HG02973 (cell line): Measurements from ENCODE around the gene CHI3L1.

Experiments
- ATAC-seq: cut with Tn5 transposase; IDR thresholded peaks from one replicate; pipeline ENCODE4 v1.9.1; 2021; ENCODE audit warnings: moderate library complexity; ENCODE audit not compliant: unreplicated experiment

The CHI3L1 gene

GRCh38 chr1:203169770-203170520 lies 16.6 kb downstream of the CHI3L1 start:
- no peak for ATAC-seq

DNA sequence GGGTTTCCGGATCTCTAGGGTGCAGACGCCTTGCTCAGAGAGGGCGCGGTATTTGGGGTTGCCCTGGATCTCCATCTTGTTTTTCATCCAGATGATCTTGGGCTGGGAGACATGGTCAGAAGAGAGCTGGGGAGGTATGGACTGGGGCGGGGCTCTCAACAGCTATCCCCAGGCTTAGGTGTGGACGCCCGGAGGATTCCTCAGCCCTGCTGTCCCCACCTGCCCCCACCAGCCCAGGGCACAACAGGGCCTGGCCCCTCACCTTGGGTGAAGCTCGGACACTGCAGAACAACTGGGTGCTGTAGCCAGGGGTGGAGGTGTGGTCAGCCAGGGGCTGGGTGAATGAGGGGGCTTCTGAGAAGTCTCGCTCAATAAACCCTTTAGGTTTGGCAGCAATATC lies 17.5 kb downstream of the CHI3L1 start:
- no peak for ATAC-seq

DNA sequence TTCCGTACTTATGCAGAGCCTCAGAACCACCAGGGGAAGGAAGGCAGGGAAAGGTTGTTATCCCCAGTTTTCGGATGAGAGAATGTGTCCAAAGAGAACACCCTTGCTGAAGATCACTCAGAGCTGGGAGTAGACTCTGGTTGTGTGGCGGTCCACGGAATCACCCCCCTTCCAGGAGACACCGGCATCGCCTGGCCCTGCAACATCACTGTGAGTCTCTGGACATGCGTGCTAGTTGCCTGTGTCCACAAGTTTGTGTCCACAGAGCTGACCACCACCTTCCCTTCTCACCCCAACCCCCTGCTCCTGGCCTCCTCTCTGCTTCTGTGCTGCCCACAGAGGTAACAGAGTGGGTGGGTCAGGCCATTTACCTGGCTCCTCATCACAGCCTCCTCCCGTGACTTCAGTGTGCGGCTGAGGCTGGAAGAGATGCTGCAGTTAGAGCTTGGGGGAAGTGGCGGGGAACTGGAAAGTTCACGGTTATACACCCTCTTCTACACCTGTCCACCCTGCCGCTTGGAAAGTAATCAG lies 18.2 kb downstream of the CHI3L1 start:
- ATAC-seq: no peak

- no peak for ATAC-seq
Observed at GRCh38 chr1:203167913-203168200, 18.6 kb downstream of the CHI3L1 start.

DNA sequence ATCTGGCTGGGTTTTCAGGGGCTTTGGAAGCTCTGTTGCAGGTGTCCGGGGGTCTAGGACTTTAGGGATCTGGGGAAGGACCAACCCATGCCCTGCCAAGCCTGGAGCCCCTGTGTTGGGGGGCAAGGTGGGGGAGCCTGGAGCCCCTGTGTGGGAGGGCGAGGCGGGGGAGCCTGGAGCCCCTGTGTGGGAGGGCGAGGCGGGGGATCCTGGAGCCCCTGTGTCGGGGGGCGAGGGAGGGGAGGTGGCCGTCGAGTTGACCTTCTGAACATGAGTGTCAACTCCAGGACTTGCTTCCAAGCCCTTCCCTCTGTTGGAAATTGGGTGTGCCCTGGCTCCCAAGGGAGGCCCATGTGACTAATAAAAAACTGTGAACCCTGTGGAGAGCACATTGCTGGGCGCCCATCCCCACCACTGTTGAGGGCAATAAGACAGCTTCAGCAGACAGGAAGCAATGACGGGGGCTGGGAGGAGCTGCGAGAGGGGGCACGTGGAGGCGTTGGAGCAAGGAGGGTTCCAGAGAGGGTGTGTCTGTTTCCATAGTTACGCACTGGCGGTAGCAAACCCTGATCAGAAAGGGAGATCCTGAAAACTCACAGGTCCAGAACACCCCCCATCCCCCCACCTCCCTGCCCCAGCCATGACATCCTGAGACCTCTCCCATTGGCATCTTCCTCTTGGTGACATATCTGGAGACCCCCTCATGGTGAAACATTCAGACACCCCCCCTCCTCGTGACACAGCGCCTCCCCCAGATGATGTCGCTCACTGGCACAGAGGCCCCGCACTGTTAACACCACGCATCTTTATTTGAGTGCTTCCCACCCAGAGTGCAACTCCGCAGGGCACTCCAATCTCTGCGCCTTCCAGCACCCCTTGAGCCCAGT lies 19.2 kb downstream of the CHI3L1 start:
- no peak for ATAC-seq

DNA sequence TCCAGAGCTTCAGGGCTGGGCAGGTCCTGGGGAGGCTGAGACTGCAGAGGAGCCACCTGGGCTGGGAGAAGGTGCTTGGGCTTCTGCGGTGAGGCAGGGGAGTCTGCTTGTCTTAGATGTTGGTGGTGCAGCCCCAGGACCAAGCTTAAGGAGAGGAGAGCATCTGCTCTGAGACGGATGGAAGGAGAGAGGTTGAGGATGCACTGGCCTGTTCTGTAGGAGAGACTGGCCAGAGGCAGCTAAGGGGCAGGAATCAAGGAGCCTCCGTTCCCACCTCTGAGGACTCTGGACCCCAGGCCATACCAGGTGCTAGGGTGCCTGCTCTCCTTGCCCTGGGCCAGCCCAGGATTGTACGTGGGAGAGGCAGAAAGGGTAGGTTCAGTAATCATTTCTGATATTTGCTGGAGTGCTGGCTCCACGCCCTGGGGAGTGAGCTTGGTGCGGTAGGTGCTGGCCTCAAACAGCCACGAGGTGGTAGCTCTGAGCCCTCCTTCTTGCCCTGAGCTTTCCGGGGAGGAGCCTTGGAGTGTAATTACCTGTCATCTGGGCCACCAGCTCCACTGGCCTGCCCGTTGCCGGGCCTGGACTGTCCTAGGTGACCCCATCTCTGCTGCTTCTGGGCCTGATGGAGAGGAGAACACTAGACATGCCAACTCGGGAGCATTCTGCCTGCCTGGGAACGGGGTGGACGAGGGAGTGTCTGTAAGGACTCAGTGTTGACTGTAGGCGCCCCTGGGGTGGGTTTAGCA lies 20.1 kb downstream of the CHI3L1 start:
- no peak for ATAC-seq

DNA sequence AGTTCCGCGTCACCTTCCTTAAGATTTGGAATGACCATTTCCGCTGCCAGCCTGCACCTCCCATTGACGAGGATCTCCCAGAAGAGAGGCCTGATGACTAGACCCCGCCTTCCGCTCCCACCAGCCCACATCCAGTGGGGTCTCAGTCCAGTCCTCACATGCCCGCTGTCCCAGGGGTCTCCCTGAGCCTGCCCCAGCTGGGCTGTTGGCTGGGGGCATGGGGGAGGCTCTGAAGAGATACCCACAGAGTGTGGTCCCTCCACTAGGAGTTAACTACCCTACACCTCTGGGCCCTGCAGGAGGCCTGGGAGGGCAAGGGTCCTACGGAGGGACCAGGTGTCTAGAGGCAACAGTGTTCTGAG lies 20.7 kb downstream of the CHI3L1 start:
- no peak for ATAC-seq

DNA sequence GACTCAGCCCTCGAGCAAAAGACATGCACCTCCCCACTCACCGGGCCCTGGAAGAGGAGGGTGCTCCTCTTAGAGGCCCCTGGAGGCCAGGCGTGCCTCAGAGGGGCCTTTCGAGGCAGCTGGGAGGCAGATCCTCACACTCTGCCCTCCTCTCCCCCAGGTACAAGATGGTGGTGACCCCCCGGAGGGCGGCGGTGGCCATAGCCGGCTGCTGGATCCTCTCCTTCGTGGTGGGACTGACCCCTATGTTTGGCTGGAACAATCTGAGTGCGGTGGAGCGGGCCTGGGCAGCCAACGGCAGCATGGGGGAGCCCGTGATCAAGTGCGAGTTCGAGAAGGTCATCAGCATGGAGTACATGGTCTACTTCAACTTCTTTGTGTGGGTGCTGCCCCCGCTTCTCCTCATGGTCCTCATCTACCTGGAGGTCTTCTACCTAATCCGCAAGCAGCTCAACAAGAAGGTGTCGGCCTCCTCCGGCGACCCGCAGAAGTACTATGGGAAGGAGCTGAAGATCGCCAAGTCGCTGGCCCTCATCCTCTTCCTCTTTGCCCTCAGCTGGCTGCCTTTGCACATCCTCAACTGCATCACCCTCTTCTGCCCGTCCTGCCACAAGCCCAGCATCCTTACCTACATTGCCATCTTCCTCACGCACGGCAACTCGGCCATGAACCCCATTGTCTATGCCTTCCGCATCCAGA lies 21.3 kb downstream of the CHI3L1 start:
- ATAC-seq: no peak

- no peak for ATAC-seq
Observed at GRCh38 chr1:203163891-203164635, 22.4 kb downstream of the CHI3L1 start.

DNA sequence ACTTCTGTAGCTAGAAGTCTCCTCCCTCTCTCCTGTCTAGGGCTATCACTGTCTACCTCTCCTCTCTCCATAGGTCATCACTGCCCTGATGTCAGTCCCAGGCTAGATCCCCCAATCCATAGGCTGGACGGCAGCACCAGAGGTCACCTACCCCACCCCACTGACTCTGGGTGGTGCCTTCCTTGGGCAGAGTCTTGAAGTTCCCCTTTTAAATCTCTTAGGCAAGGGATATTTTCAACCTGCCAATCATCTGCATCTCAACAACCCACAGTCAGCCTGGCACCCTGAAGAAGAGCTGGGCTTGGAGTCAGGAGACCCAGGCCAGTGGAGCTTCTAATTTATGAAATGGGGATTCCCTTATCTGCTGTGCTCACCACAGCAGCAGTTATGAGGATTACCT lies 24.1 kb downstream of the CHI3L1 start:
- no peak for ATAC-seq

DNA sequence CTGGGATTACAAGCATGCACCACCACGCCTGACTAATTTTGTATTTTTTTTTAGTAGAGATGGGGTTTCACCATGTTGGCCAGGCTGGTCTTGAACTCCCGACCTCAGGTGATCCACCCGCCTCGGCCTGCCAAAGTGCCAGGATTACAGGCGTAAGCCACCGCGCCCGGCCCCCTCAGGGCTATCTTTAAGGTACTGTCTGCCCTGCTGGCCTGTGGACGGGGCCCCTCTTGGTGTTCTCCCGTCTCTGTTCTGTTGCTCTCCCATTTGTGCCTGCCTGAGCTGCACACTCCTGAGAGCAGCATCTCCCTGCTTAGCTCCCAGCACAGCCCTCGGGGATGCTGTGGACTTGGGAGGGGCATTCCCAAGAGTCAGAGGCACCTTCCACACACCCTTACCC lies 24.8 kb downstream of the CHI3L1 start:
- ATAC-seq: no peak

DNA sequence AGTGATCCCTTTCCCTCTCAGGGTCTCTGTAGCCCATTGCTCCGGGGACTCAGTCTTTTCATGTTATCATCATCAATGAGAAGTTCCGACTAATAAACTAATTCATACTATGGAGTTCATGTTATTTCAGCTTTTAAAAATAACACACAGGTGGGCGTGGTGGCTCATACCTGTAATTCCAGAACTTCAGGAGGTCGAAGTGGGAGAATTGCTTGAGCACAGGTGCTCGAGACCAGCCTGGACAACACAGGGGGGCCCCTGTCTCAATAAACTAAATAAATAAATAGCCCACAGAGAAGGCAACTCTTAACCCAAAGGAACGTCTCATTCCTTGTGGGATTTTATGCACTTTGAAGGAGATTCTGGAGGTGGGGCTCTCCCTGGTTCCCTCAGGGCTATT lies 25.3 kb downstream of the CHI3L1 start:
- no peak for ATAC-seq

GRCh38 chr1:203159844-203160243 lies 26.7 kb downstream of the CHI3L1 start:
- no peak for ATAC-seq

- no peak for ATAC-seq
Observed at GRCh38 chr1:203158960-203159665, 27.4 kb downstream of the CHI3L1 start.

DNA sequence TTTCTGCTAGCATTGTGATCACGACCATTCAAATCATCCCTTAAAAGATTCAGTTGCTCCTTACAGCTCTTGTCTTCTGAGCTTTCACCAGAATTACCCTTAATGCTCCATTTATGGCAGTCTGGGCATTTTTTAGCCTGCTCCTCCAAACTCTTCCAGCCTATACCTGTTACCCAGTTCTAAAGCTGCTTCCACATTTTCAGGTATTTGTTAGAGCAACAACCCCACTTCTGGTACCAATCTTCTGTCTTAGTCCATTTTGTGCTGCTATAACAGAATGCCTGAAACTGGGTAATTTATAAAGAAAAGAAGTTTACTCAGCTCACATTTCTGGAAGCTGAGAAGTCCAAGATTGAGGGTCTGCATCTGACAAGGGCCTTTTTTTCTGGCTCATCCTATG lies 28.1 kb downstream of the CHI3L1 start:
- ATAC-seq: no peak

GRCh38 chr1:203156280-203156679 lies 30.2 kb downstream of the CHI3L1 start:
- ATAC-seq: no peak

GRCh38 chr1:203153989-203154821 lies 32.3 kb downstream of the CHI3L1 start:
- ATAC-seq: no peak

- no peak for ATAC-seq
Observed at GRCh38 chr1:203153051-203153988, 33.2 kb downstream of the CHI3L1 start.
